LNCaP clone FGC (cell line): ENCODE measurements around the gene DPY19L3.

ENCODE experiments used
- DNase-seq: peaks from one replicate; pipeline ENCODE4 v3.0.0-alpha.2; 2011; ENCODE audit warnings: low read depth
- H3K4me3 ChIP-seq: 2 replicates; pipeline ENCODE4 v1.5.1; 2011; ENCODE audit warnings: mild to moderate bottlenecking, low read depth, low read length, control low read depth
- TF ChIP-seq, protein P1 (sequence below): IDR thresholded peaks from 2 replicates; pipeline ENCODE4 v1.5.1; 2012; ENCODE audit warnings: mild to moderate bottlenecking; ENCODE audit not compliant: control insufficient read depth, insufficient read depth; ENCODE audit errors: extremely low read depth

DPY19L3 gene

GRCh38 chr19:32406161-32407003, 812 bp downstream of the DPY19L3 start:
- peak overlapping the region; percentile 84 for H3K4me3 ChIP-seq
- DNase-seq: no peak
- TF ChIP-seq, protein P1, sequence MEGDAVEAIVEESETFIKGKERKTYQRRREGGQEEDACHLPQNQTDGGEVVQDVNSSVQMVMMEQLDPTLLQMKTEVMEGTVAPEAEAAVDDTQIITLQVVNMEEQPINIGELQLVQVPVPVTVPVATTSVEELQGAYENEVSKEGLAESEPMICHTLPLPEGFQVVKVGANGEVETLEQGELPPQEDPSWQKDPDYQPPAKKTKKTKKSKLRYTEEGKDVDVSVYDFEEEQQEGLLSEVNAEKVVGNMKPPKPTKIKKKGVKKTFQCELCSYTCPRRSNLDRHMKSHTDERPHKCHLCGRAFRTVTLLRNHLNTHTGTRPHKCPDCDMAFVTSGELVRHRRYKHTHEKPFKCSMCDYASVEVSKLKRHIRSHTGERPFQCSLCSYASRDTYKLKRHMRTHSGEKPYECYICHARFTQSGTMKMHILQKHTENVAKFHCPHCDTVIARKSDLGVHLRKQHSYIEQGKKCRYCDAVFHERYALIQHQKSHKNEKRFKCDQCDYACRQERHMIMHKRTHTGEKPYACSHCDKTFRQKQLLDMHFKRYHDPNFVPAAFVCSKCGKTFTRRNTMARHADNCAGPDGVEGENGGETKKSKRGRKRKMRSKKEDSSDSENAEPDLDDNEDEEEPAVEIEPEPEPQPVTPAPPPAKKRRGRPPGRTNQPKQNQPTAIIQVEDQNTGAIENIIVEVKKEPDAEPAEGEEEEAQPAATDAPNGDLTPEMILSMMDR: no peak

- peak overlapping the region; percentile 84 for H3K4me3 ChIP-seq
- TF ChIP-seq, protein P1: no peak
- peak; percentile 72 for DNase-seq
Observed at GRCh38 chr19:32407004-32407992, 1.7 kb downstream of the DPY19L3 start.

DNA sequence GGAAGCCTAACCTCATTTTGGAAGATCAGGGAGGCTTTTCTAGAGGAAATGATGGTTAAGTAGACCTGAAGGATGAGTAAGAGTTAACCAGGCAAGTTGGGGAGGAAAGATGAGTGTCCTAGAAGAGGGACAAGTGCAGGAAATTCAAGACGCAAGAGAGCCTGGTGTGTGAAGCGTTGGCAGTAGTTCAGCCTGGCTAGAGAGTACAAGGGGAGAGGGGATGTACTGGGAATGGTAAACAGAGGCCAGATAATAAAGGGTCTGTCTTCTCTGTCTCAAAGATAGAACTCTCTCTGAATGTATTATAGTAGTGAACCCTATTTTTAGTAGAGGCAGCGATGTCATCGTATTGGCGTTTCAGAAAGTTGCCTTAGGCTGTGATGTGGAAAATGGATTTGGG, 9.7 kb downstream of the DPY19L3 start:
- TF ChIP-seq, protein P1: no peak
- DNase-seq: no peak

DNA sequence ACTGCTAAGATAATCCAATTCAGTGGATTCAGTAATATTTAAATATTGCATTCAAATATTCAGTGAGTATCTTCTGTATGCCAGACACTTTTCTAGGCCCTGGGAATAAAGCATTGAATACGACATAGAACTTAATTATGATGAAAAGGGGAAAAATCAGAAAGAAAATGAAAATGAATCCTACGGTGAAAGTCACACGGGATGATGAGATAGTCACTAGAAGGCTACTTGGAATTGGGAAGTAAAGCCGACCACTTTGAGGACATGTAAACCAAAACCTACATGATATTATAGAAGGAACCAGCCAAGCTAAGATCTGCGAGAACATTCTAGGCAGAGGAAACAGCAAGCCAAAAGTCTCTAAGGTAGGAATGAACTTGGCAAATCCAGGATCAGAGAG, 10.1 kb downstream of the DPY19L3 start:
- DNase-seq: no peak
- TF ChIP-seq, protein P1: no peak
- H3K4me3 ChIP-seq: no peak overlapping the region

More for the DNA sequence above, 9.7 kb downstream of the DPY19L3 start:
- H3K4me3 ChIP-seq: no peak overlapping the region

DNA sequence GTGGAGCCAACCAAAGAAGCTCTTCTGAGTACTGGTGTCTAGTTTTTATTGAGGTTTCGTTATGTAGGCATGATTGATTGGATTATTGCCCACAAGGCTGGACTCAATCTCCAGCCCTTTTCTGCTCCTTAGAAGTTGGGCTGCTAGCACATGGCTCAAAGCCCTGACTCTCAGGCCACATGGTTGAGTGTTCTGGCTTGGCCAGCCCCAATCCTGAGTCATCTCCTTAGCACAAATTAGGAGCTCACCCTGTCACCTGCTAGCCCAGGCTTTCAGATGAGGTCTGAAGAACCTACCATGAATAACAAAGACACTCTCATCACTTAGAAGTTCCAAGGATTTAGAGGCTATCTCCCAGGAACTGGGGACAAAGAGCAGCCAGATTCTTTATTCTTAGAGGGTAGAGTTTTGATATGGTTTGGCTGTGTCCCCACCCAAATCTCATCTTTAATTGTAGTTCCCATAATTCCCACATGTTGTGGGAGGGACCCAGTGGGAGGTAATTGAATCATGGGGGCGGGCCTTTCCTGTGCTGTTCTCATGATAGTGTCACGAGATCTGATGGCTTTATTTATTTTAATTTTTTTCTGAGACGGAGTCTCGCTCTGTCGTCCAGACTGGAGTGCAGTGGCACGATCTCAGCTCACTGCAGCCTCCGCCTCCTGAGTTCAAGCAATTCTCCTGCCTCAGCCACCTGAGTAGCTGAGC, 11.3 kb downstream of the DPY19L3 start:
- TF ChIP-seq, protein P1: no peak
- no peak for DNase-seq
- no peak overlapping the region for H3K4me3 ChIP-seq

DNA sequence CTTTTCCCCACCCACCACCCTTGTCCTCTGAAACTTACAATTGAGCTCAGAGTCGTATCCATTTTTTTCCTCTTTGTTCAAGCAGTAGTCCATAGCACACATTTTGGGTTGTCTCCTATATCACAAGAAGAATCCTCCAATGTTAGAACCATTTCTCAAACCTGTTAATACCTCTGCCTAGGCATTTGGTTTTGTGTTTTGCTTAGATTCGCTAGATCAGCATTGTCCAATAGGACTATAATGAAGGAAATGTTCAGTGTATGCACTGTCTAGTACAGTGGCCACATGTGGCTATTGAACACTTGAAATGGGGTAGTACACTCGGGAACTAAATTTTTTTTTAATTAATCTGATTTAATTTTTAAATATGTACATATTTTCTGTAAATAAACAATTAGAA, 12.6 kb downstream of the DPY19L3 start:
- TF ChIP-seq, protein P1: no peak
- DNase-seq: no peak
- no peak overlapping the region for H3K4me3 ChIP-seq
